ENCODE data around the gene C1orf87.

The C1orf87 gene, protein sequence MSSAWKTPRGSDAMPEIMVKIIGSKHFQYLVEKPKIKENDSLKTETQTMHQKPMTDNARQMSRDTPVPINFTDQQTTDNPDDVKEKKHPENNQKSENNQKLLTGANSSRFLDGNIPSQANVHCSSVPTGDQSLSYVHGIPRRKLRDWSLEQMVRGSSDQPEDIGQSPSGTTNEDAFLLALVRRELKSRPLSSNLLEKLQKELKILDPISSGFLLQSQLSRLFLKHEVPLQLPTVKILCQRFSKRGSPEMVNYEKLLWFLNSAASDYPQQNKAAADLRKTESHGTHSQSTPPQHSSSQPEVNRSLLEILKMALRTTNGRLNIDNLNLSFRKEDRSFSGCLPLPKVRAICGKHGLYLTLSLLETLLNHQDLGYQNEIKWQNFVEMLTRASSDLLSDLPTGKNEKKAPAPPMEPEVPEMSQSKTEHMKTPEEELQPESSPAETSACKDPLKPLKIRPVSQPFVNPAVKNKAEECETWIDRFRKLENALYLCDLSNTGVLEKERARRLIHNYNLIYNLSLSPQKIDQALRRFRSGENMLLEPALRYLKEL

GRCh38 chr1:60073605-60074278, at the start of gene C1orf87:
TSS of gene C1orf87 (minus strand) at chr1:60073770. CDS start at chr1:60072643, 1,127 bp downstream.
- DNase-seq, result no peak

GRCh38 chr1:60118085-60118484, 44.5 kb upstream of the C1orf87 start:
- DNase-seq, result no peak

GRCh38 chr1:60114745-60115318, 41.3 kb upstream of the C1orf87 start:
- DNase-seq, result no peak

DNA sequence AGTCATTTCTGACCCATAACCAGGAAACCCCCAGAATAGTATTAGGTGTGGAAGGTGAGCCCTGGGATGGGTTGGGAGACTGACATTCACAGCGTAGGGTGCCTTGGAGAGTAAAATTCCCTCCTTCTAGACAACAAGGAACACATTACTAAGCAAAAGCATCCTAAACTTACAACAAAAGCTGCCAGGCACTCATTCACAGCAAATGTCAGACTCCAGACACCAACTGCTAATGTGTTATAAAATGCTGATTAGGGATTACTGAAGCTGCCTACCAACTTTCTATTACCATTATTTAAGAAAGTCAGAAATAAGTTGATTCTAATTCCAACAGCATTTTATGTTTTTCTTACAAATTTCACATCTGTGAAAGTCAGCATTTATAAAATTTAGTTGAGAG, 40.0 kb upstream of the C1orf87 start:
- no peak for DNase-seq

- no peak for DNase-seq
These were observed 39.5 kb upstream of the C1orf87 start for GRCh38 chr1:60113028-60113427.

DNA sequence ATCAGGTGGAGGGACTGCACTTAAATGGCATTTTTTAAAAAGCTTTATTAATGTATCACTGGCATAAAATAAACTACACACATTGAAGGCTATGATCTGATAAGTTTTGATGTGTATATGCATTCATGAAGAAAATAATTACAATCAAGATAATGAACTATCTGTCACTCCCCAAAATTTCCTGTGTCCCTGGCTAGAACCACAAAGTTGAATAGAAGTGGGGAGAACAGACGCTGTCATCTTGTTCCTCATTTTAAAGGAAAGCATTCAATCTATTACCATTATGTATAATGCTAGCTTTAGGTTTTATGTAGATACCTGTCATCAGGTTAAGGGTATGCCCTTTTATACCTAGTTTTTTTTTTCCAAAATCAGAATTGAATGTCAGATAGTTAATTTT, 38.1 kb upstream of the C1orf87 start:
- DNase-seq, result no peak

DNA sequence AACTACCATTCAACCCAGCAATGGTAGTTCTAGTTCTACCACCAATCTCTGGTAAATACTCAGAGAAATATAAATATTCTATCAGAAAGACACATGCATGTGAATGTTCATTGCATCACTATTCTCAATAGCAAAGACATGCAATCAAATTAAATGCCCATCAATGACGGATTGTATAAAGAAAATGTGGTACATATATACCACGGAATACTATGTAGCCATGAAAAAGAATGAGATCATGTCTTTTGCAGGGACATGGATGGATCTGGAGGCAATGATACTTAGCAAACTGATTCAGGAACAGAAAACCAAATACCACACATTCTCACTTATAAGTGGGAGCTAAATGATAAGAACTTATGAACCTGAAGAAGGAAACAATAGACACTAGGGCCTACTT, 37.5 kb upstream of the C1orf87 start:
- no peak for DNase-seq

- DNase-seq, result no peak
These were observed 34.6 kb upstream of the C1orf87 start for GRCh38 chr1:60108196-60108595.

GRCh38 chr1:60103186-60103585, 29.6 kb upstream of the C1orf87 start:
- no peak for DNase-seq

GRCh38 chr1:60102267-60103061, 28.9 kb upstream of the C1orf87 start:
- DNase-seq, result no peak

DNA sequence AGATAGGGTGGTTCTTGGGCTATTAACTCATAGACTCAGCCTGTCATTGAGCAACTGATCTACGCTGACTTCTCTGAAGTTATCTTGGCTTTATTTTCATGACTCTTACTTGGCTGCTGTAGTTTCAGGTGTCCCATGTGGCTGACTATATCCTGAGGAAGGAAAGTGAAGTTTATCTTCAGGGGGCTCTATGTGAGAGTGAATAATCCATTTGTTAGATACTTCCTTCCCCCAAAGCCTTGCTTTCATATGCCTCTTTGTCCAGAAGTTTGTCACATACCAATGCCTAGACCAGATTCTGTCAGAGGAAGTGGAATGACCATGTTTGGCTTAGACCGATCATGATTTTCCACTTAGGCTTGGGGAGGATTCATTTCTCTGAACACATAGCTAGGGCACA, 27.9 kb upstream of the C1orf87 start:
- no peak for DNase-seq

DNA sequence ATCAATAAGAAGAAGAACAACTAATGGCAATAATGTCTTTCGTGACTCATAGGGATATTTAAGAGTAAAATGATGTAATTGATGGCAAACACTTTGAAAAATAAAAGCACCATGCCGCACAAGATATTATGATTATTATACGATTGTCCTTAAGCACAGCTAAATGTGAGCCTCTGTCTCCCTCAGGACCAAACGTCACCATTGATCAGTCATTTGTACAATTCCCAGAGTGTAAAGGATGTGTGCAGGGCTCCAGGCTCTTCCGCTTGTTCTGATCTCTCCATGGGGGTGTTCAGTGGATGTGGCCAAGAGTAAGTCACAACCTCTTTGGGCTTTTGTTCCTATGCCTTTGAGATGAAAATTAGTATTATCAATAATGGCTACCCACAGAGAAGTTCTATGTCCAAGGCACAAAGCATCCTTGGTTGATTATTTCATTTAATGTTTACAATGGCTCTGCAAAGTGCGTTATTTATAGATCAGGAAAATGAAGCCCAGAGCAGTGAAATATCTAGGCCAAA, 17.7 kb upstream of the C1orf87 start:
- no peak for DNase-seq

DNA sequence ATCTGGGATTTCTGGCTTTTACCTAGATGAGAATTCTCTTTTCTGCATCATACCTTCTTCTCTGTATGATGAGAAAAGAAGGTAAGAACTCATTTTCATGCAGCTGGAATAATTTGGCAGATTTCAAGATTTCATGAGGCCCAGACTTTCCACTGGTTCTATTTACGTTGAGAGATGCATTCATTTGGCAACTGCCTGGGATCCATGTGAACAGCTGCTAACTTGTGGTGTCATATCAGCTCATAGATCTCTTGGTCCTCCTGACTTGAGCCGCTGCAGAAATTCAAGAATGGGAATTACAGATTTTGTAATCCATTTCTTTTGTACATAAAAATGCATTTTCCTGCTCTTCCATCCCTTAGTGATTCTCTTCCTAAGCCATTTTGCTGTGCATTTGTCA, 17.1 kb upstream of the C1orf87 start:
- no peak for DNase-seq

DNA sequence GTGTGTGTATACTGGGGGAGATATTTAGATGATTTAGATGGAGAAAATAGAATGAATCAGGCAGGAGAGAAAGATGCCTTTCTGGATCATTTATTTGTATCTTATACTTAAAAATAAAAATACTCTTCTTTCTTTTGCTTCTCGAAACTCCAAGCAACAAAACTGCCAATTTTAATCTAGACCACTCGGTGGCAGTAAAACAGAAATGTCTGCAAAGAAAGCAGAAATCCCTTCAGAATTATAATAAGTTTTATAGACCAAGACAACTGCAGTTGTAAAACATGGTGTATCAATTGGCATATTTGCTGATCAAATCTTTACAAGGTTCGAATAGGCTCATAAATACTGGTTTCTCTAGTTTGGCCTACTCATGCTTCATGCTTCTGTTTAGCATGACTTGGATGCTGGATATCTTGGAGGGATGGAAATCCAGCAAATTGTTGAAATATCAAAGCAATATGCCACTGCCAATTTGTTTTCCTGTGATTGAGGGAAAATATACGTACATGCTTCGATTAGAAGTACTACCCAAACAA, 15.1 kb upstream of the C1orf87 start:
- no peak for DNase-seq

- DNase-seq, result no peak
These were observed 14.1 kb upstream of the C1orf87 start for GRCh38 chr1:60087681-60088080.

DNA sequence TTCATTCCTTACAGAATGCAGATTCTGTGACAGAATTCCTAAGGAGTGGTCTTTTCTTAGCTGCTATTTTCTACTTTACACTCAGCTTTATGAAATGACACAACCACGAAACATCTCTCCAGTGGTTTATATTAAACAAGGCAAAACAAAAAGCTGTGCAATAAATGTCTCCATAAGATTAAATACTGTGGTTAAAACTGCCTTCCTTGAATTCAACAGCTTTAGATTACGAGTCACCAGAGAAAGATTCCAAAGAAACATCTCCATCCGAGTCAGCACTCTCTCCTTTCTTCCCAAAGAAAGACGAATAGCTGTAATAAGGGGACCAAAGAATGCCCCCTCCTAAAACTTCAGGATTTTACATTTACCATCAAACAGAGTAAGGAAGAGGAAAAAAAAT, 4.6 kb upstream of the C1orf87 start:
- DNase-seq, result no peak

GRCh38 chr1:60071296-60071695, 2.3 kb downstream of the C1orf87 start:
- no peak for DNase-seq

DNA sequence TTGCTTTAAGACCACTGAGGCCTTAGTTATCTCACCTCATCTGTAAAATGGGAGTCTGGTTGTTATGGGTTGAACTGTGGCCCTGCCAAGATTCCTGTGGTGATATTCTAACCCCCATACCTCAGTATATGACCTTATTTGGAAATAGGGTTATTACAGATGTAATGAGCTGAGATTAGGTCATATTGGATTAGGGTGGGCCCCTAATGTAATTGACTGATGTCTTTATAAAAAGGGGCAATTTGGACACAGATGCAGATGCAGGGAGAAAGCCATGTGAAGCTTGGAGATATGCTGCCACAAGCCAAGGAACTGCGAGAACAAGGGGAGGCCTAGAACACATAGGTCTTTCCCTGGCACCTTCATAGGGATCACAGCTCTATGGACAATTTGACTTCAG, 3.9 kb downstream of the C1orf87 start:
- DNase-seq, result no peak

DNA sequence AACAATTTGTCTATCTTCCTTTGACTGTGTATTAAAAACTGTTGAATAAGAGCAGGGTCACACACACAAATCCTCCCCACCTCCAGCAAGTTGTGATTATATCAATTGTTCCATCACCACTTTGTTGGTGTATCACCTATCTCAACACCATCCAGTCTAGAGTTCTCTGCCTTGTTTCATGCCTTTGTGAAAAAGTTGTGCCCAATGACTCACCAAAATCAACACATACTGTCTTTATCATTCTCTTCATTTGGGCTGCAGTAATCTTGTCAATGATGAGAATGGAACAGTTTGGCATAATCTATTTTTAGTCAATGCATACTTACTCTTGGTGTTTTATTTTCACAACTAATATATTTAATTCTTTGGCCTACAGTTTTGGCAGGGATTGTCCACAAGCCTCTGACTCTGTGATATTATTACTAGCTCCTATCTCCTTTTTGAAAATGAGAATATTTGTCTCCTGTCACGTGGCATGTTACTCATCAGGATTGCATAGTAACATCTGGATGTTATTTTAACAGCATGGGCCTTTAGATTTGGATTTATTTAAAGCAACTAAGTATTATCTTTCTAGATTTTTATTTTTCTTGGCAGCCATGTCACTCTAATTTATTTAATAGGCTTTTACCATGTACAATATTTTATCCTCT, 5.1 kb downstream of the C1orf87 start:
- no peak for DNase-seq

DNA sequence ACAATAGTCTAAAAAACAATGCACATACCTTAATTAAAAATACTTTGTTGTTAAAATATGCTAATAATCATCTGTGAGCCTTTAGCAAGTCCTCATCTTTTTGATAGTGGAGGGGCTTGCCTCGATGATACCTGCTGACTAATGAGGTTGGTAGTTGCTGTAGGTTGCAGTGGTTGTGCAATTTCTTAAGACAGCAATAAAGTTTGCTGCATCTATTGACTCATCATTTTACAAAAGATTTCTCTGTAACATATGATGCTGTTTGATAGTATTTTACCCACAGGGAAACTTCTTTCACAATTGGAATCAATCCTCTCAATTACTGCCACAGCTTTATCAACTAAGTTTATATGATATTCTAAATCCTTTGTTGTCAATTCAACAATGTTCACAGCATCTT, 7.6 kb downstream of the C1orf87 start:
- DNase-seq, result no peak

- DNase-seq, result no peak
These were observed 8.4 kb downstream of the C1orf87 start for GRCh38 chr1:60065199-60065598.

DNA sequence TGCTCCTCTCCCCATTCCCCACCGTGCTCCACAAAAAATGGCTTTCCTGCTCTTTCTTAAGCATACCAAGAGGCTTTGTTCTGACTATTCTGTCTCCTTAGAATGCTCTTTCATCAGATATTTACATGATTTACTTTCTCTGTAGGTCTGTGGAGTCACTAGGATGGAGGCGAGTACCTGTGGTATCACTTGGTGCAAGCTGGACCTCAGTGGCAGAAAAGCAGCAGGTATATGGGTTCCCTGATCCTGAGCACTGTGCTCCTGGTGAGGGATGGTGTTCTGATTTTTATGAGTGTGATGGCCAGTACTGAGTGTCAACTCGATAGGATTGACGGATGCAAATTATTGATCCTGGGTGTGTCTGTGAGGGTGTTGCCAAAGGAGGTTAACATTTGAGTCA, 10.0 kb downstream of the C1orf87 start:
- DNase-seq, result no peak

Measured in inflammatory macrophage treated with lipopolysaccharide for 1 hour (primary cell).